ENCODE measurements around the gene SLC28A1.

Gene SLC28A1

DNA sequence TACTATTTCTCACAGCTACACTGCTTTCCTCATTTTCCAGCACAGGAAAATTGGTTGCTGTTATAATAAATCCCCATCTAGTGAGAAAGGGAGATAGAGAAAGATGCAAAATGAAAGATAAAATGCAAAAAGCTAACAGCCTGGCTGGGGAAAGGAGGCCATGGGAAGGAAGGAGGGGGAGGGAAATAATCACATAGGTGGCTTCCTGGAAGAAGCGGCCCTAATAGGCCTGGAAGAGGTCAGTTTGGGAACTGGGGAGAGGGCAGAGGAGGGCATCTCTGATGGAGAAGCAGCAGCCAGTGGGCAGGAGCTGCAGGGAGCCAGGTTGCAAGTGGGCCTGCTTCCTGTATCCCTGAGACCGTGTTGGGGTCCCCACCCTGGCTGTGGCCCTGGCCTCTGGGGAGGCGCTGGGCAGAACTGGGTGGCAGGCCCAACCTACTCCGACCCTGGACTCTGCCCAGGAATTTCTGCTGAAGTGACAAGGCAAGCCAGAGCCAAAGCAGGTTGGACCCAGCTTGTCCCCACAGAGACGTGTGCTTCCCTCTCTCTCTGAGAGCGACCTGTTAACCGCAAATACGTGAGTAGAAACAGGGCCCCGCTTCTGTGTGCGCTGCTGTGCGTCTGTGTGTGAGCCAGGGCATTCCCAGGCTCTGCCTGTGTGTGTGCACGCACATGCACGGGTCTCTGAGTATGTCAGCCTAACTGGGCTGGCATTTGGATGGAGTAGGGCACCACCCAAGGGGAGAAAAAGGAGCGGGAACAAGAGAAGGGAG, 1.9 kb downstream of the SLC28A1 start:
- DNase-seq, result no peak

DNA sequence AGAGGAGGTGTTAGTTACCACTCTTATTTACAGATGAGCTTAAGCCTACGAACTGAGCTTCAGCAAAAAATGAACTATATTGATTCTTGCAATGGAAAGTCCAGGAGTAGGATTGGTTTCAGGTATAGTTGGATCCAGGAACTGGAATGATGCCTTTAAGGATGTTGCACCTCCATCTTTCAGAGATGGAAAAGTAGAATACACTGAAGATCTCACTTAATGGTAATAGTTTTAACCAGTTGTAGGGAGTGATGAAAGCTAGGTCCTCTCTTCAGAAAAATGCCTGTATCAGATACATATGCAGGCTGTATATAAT, 2.5 kb downstream of the SLC28A1 start:
- DNase-seq, result no peak

DNA sequence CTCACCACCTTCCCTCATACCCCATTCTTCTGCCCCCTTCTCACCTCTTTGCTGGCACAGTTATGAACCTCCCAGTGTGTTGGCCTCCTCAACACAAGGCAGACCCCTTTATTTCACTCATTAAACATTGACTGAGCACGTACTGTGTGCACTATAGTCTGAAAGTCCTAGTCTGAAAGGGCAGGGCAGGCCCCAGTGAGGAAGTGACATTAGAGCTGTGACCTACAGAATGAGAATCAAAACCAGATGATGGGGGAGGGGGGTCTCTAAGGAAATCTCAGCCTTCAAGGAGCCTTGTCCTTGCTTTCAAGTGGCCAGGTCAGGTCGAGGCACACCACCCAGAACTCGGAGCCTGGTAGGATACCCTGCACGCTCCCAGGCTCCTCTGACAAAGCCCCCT, 3.5 kb downstream of the SLC28A1 start:
- no peak for DNase-seq

DNA sequence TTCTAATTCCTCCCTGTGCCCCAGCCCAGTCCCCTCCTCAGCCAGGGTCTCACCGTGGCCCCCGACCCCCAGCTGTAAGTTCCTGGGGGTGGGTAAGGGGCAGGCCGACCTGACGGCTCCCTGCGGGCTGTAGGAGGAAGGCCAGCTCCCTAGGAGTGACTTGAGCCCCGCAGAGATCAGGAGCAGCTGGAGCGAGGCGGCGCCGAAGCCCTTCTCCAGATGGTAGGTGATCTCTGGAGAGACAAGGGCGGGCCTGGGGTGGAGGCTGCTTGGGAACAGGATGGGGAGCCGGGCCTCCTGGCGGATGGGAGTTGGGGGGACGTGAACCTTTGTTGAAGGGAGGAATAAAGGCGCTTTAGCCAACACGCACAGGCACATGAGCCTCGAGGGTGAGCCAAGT, 4.2 kb downstream of the SLC28A1 start:
- DNase-seq, result no peak

DNA sequence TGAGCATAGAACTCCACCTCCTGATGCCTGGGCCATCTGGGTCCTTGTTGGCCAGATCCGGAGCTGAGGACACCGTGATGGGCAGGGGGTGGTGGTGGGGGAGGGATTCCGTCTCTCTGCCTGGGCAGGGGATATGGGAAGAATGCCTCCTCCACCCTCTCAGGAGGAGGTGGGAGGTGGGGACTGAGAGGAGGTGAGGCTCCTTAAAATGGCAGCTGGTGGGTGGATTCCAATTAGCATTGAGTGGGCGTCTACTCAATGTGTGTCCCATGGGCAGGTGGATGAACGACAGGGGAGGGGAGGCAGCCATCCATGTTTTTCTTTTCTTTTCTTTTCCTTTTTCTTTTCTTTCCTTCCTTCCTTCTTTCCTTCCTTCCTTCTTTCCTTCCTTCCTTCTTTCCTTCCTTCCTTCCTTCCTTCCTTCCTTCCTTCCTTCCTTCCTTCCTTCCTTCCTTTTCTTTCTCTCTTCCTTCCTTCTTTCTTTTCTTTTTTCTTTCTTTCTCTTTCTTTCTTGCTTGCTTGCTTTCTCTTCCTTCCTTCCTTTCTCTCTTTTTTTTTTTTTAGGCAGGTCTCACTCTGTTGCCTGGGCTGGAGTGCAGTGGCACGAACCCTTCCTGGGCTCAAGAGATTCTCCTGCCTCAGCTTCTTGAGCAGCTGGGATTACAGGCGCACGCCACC, 5.0 kb downstream of the SLC28A1 start:
- no peak for DNase-seq

DNA sequence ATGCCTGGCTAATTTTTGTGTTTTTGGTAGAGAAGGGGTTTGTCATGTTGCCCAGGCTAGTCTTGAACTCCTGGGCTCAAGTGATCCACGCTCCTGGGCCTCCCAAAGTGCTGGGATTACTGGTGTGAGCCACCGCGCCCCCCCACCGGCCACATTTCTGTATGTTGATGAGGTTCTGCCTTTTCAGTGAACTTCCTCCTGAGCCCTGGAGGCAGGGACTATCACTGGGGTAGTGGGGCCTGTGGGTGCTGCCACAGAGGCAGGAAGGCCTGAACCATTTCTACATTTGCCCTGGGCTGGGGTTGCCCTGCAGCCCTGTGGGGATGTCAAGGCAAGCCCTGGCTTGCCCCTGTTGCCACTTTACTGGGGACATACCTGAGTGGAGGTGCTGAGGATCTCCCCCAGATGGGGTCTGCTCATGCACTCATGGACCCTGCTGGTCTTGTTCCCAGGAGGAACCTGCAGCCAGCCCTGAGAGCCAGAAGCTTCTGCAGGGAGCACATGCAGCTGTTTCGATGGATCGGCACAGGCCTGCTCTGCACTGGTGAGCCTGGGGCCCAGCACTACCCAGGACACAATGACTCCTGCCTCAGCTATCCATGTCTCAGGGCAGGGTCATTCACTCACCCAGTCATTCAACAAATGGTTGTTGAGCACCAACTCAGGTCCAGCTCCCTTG, 5.7 kb downstream of the SLC28A1 start:
- DNase-seq, result no peak

DNA sequence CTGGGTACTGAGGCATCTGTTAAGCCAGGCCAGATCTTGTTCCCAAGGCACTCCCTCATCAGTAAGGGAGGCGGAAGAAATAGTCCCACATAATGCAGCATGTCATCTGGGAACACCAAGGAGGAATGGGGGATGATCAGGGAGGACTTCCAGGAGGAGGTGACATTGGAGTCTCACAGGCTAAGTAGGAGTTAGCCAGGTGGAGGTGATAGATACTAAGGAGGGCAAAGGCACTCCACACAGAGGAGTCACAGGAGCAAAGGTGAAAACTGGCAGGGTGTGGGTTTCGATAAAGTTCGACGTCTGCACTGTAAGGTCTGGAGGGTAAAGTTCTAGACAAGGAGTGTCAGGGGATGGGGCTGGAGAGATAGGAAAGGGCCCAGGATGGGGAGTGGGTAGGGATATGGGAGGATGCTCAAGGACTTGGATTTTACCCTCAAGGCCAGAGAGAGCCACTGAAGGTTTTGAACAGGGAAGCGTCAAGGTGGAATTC, 6.3 kb downstream of the SLC28A1 start:
- no peak for DNase-seq

DNA sequence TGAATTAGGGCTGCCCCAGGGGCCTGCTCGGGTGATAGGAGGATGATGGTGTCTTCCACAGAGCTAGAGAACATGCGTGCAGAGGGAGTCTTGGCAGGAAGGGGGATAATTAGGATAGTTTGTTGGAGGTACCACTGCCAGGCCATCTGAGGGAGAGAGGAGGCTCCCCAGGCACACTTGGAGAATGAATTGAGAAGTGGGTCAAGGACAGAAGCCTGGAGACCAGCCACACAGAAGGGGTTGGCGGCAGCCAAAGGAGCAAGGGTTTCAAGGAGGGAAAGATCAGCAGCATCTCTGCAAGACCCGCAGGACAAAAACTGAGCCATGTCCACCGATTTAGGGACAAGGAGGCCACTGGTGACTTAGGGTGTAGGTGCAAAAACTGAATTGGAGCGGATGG, 6.9 kb downstream of the SLC28A1 start:
- DNase-seq, result no peak

DNA sequence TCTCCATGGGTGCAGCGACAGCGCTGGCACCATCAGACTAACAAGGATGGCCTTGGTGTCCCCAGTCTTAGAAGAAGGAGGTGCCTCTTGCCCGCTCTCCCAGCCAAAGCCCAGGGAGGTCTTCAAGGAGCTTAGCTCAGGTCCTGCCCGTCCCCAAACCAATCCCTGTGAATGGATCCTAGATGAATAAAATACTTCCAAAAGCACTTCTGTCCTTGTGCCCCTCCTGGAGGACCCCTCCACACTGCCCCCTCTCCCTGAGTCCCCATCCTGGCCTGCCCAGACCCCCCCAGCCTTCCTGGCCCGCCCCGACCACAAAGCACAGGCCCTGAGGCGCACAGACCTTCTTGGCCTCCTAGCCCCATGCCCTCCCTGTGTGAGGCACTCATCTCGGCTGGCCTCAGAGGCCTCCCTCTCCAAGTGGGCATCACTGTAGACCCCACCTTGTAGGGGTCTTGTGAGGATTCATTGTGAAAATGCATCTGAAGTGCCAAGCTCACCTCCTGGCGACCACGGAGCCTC, 8.4 kb downstream of the SLC28A1 start:
- DNase-seq, result no peak

DNA sequence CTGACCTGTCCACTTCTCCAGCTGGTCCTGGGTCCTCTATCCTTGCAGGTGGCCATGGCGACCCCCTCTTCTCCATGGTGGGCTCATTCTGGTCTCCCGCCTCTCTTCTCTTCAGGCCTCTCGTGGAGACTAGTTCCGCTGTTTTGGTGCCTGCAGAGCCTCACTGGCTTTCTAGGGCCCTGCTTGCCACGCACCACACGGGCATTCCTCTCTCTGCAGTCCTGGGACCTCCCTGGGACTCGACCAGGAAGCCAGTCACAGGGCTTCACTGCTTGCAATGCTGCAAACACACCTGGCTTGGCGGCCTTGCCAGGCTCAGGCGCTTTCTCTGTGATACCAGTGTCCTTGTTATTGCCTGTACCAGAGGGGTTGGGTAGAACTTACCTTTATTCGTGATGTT, 9.1 kb downstream of the SLC28A1 start:
- DNase-seq, result no peak

DNA sequence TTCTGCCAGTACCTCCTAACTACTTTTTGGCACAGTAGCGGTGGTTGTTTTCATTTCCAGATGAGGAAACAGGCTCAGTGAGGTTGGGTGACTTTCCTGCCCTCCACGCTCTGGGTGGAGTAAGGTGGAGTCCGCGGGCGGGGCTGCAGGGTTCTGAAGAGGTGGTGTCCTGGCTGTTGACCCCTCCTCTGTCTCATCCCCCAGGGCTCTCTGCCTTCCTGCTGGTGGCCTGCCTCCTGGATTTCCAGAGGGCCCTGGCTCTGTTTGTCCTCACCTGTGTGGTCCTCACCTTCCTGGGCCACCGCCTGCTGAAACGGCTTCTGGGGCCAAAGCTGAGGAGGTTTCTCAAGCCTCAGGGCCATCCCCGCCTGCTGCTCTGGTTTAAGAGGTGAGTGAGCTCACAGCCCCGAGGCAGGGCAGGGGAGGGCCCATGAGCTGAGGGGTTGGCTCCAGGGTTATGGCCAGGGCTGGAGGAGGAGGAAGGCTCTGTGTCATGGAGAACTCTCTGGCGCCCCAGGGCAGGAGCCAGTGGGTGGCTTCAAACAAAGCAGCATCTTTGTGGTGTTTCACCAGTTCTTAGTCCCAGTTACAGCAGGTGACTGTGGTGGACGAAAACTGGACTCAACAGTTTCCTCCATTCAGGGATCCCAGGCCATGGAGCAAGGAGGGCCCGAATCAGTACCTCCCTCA, 10.4 kb downstream of the SLC28A1 start:
- no peak for DNase-seq

DNA sequence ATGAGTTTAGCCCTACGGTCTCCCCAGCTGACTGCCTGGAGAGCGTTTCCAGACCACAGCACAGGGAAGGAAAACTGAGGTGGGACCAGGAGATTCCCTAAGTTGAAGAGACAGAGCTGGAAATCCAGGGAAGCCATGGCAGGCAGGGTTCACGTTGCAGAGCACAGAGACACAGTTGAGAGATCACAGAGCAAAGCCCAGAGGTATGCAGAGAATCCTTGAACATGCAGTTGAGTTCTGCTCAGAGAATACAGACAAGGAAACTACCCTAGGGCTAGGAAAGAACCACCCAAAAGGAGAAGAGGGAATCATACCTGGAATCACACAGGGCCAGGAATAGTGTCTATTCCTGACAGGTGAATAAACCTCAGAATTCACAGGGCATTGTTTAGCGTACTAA, 14.3 kb downstream of the SLC28A1 start:
- no peak for DNase-seq

DNA sequence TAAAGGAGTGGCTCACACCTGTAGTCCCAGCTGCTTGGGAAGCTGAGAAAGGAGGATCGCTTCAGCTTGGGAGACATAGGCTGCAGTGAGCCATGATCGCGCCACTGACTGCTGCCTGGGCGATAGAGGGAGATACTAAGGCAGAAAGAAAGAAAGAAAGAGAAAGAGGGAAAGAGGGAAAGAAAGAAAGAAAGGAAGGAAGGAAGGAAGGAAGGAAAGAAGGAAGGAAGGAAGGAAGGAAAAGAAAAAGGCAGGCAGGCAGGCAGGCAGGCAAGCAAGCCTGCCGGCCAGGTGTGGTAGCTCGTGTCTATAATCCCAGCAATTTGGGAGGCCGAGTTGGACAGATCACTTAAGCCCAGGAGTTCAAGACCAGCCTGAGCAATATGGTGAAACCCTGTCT, 15.3 kb downstream of the SLC28A1 start:
- DNase-seq, result no peak

DNA sequence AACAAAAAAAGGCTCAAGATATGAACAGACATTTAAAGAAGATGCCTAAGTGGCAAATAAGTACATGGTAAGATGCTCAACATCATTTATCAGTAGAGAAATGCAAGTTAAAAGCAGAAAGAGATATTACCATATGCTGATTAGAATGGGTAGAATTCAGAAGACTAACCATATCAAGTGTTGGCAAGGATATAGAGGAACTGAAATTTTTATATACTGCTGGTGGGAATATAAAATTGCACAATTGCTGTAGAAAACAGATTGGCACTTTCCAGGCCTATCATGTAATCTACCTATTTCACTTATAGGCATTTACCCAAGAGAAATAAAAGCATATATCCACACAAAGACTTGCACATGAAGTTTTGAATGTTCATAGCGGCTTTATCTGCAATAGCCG, 17.1 kb downstream of the SLC28A1 start:
- no peak for DNase-seq

DNA sequence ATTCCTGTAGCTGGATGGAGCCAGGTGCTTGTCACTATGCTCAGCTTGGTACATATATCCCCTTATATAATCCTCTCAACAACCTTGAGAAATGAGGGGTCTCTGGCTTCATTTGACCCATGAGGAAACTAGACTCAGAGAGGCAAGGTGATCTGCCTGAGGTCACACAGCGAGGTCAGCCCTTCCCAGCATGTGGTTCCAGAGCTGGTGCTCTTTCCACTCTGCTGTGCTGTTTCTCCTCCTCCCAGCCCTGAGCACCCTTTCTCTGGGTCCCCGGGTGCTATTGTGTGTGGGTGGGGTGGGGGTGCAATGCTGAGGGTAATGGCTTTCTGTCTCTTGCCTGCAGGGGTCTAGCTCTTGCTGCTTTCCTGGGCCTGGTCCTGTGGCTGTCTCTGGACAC, 19.3 kb downstream of the SLC28A1 start:
- DNase-seq, result no peak

DNA sequence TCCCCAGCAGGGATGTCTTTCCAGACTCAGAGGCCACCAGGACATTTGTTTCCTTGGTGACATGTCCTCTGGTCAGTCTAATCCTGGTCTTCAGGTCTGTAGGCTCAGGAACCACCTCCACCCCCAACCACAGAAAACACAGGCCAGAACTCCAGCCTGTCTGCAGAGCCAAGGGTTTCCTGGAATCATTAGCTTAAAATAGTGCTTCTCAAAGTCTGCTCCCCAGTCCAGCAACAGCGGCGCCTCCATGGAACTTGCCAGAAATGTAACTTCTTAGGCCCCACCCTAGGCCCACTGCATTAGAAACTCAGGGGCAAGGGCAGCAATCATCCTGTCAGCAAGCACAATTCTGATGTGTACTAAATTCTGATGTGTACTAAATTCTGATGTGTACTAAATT, 20.0 kb downstream of the SLC28A1 start:
- no peak for DNase-seq

DNA sequence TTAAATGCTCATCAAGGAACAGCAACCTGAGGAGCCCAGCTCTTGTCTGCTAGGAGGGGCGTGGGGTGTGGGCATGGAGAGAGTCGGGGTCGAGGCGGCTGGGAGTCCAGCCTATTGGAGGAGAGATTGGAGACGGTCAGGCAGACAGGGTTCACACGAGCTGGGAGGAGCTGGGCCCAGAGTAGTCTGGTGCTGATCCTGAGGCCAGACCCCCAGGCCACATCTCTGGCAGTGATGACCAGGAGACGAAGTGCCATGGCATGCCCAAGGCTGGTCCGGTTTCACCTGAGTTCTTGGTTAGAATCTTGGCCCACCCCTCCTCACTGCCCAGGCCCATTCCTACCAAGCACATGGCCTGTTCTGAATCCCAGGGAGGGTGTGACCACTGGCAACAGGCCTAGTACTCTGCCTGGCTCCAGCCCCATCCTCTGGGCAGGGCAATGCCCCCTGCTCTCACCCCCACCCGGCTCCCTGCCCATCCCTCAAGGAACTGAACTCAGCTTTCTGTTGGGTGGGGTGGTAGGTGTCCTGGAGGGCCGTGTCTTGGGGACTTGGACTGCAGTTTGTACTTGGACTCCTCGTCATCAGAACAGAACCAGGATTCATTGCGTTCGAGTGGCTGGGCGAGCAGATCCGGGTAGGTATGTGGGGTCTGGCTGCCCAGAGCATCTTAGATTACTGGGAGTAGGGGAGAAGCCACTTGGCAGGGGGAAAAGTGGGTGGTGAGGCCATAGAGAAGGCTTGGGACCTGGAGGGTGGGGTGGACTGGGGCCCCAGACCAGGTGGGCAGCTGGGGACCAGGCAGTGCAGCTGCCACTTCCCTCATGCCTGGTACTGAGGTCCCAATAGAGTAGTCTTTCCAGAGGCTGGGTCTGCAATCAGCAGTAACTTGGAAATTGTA, 20.8 kb downstream of the SLC28A1 start:
- DNase-seq, result no peak

DNA sequence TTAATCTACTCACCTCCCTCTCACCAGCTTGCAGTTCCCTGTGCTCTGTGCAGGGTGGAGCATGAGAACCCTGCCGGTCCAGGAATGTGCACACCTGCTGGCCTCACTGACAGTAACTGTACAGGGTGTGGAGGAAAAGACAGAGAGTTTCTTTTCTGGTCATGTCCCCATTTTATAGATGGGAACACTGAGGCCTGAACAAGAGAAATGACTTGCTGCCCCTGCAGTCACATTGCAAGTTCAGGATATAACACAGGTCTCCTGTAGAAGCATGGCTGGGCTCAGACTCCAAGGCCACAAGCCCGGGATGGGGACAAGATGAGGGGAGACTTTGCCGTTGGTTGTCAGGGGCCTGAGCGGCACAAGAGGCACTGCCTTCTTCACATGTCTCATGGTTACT, 23.3 kb downstream of the SLC28A1 start:
- no peak for DNase-seq

DNA sequence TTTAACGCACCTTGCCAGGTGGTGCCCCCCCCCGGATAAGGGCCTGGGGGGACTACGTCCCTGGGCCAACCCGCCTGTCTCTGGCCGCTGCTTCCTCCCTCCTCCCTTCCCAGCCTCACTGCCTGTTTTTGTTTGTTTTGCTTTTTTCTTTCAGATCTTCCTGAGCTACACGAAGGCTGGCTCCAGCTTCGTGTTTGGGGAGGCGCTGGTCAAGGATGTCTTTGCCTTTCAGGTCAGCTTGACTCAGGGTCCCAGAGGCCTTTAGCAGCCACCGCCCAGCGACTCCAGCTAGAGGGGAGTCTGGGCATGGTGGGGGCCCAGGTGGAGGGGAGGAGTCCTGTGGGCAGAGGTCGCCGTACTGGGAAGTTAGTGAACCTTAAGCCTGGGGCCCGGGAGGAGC, 24.1 kb downstream of the SLC28A1 start:
- DNase-seq, result no peak

DNA sequence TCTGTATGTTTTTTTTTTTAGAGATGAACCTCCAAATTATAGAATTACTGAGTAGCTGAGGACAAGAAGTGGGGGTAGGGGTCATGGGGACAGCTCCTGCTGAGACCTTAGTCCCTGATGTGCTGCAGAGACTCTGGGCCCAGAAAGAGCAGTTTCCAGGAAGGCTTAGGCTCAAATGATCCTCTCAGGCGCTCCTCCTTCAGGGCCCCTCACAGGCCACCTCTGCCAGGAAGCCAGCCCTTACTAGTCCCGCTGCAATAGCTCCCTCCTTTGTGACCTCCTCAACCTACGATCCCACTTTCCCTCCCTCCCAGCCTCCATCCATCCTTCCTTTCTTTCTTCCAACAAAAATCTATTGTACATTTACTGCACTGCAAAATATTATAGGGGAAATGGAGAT, 24.6 kb downstream of the SLC28A1 start:
- DNase-seq, result no peak

DNA sequence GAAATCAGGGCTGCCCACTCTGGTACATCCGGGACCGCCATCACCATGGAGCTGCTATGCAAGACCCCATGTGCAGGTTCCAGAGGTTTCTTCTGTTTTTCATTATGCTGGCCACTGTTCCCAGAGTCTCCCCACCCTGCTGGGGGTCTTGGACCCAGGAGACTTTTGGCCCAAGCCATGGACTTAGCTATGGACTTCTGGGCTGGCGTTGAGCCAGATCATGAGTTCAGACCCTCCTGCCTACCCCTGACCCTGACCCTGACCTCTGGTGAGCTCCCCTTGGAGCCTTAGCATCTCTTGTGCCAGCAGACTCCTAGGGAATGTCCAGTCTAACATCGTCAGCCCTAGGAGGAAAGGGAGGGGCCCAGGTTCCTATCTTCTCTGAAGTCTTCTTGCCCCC, 25.3 kb downstream of the SLC28A1 start:
- DNase-seq, result no peak

DNA sequence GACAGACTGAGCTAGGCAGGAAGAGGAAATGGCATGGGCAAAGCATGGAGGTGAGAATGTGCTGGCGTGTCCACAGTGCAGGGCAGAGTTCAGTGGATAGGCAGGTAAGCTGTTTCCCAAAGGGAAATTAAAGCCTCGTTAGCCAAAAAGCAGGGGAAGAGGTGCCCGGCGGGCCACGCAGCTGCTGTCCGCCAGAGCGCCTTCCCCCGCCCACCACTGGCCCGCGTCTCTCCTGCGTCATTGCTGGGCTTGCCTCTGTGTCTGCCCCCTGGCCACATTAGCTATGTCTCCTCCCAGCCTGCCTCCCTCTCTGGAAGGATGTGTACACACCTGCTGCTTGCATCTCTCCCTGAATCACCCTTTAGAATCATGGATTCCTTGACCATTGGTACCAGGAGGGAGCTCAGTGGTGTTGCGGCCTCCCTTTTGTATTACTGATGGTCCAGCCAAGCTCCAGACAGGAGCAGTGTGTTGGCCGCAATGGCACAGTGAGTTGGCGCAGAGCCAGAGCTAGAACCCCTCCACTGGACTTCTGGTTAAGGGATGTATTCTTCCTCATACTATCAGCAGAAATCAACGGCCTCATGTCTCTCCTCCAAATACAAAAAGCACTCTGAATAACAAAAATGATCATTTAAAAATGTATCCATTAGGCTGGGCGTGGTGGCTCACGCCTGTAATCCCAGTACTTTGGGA, 26.6 kb downstream of the SLC28A1 start:
- no peak for DNase-seq
